Activated CD8-positive, alpha-beta memory T cell treated with anti-CD3 and anti-CD28 coated beads for 36 hours (primary cell): Measurements from ENCODE around the gene RND2. TPM values are rescaled to one million over a fixed set of nuclear protein-coding genes. Genes with fewer than 3 reads are reported as not detected.
"Not testable (repeated sequence)": the region's sequence is repeated elsewhere in the genome, so short reads cannot be mapped to it uniquely, and the experiment has no call there.

ENCODE experiments used
- CTCF ChIA-PET: fragments of 350-600 bp; sonication (Branson Sonifier 250); formaldehyde crosslinking; loops from one replicate; lab custom pipeline; 2021; ENCODE audit warnings: antibody characterized with exemption; lab: Charles Lee
- POLR2A ChIA-PET: fragments of 350-600 bp; sonication (Branson Sonifier 250); formaldehyde crosslinking; loops from one replicate; lab custom pipeline; 2021; ENCODE audit warnings: antibody characterized with exemption; lab: Charles Lee
- total RNA-seq, 2 experiments: library from RNA; stranded (reverse); gene quantifications; one replicate each; pipeline ENCODE4 v1.2.3, GENCODE V29; 2021

RND2 gene, protein sequence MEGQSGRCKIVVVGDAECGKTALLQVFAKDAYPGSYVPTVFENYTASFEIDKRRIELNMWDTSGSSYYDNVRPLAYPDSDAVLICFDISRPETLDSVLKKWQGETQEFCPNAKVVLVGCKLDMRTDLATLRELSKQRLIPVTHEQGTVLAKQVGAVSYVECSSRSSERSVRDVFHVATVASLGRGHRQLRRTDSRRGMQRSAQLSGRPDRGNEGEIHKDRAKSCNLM
- under 1 TPM; 0.06 TPM for total RNA-seq

- ChIA-PET POLR2A (interaction anchor here (0.5 to 4.0 kb wide), 7 partner anchors 13 to 343 kb away, joined by 3 to 24 read pairs (median 5); partner anchors contain the start of genes BRCA1 and RPL27), CTCF (interaction anchor here (0.6 to 1.2 kb wide), 5 partner anchors 20 to 315 kb away, joined by 3 read pairs; partner anchors contain the start of gene RPL27)
Observed at GRCh38 chr17:43024407-43025289, at the start of gene RND2. RND2 (plus strand) TSS chr17:43025231; CDS start chr17:43025348, 117 bp downstream.

DNA sequence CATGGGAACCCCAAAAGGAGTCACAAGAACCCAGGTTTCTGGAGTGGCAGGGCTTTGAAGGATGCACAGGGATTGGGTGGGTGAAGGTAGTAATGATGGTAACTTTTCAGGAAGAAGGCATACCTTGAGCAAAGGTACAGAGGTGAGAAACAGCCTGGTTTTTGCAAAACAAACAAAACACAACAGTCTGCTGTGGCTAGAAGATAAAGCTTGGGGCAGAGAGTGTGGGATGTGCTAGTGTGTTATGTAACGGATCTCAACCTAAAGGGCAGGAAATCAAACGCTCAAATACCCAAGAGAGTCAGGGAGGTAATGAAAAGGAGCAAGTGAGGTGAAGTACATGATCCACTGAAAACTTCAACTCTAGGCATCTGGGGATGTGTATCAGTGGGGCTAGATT is 49.8 kb upstream of the RND2 start:
- POLR2A ChIA-PET, result no interaction called here
- CTCF ChIA-PET, result interaction anchor here (0.6 to 1.2 kb wide), 3 partner anchors 23 to 1345 kb away, joined by 3 to 6 read pairs (median 4); partner anchors contain the start of gene RPL27

- POLR2A ChIA-PET, result not testable (repeated sequence)
- CTCF ChIA-PET, result interaction anchor here (1.2 kb wide), 1 partner anchor 22 kb away, joined by 3 read pairs; the partner anchor contains the start of gene RPL27
Observed at GRCh38 chr17:42975701-42976100, 49.3 kb upstream of the RND2 start.

GRCh38 chr17:42979511-42980273 is 45.3 kb upstream of the RND2 start, which contains the start of gene PTGES3L:
PTGES3L (minus strand) TSS chr17:42980080; CDS start chr17:42980053, 27 bp downstream.
- ChIA-PET POLR2A (no interaction called here), CTCF (interaction anchor here (1.0 to 1.3 kb wide), 2 partner anchors 18 to 216 kb away, joined by 3 read pairs; partner anchors contain the start of gene RPL27)

DNA sequence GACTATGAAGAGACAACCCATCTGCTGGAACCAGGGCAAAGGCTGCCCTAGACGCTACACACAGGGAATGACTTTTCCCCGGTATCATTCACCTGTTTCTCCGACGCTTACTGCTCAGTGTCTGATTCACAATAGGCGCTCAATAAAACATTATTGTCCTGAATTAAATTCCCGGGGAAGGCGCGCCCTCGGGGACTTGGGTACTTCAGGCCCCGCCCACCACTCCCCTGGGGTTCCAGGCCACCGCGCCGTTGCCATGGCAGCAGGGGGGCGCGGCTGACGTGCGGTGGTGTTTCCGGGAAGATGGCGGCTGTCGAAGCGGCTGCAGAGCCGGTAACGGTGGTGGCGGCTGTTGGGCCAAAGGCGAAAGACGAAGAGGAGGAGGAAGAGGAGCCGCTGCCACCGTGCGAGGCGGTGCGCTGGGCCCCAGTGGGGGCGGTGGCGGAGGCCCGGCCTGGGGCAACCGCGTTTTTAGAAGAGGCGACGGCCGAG is 44.7 kb upstream of the RND2 start, which contains the start of gene RUNDC1:
TSS of gene RUNDC1 (plus strand) at position 292 of the 492 bp plus-strand sequence. CDS start at position 304, 12 bp downstream.
- ChIA-PET CTCF (interaction anchor here (0.7 to 1.0 kb wide), 2 partner anchors 17 to 18 kb away, joined by 3 read pairs; partner anchors contain the start of gene RPL27), POLR2A (interaction anchor here (1.0 kb wide), 1 partner anchor 18 kb away, joined by 9 read pairs; the partner anchor contains the start of gene RPL27)

GRCh38 chr17:42980766-42981397 is 44.1 kb upstream of the RND2 start:
- CTCF ChIA-PET, result interaction anchor here (0.7 kb wide), 1 partner anchor 17 kb away, joined by 3 read pairs; the partner anchor contains the start of gene RPL27

DNA sequence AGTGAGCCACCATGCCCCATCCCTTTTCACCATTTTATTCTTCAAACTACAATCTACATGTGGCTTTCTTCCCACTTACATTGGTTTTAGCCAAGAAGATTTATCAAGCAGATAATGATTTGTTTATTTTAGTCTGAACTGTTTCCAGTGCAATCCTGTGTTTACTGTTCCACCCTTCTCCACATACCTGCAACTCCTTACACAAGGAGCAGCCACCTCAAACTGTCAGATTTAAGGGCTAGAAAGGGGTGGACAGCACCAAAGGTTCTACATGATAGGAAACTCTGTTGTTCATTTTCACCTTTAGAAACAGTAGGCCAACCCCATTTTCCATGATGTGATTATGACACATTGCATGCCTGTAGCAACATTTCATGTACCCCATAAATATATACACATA is 42.8 kb upstream of the RND2 start:
- ChIA-PET CTCF (interaction anchor here (1.1 kb wide), 1 partner anchor 16 kb away, joined by 3 read pairs; the partner anchor contains the start of gene RPL27), POLR2A (no interaction called here)

More at GRCh38 chr17:42980766-42981397, 44.1 kb upstream of the RND2 start:
- POLR2A ChIA-PET, result interaction anchor here (1.0 kb wide), 1 partner anchor 17 kb away, joined by 9 read pairs; the partner anchor contains the start of gene RPL27

DNA sequence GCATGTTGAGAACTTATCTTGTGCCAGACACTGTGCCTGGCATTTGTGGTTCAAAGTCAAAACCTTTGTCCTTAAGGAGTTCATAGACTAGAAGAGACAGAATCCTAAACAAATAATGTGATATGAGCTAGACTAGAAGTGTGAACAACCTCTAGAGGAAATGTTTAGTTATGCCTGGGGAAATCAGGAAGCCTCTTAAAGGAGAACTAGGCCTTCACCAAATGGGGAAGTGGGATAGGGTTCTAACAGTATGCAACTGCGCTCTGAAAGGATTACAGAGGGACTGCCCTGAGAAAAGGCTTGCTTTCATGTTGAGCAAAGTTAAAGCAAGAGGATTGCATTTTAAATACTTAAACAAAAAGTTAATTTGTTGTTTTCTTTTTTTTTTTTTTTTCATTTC is 39.8 kb upstream of the RND2 start:
- CTCF ChIA-PET, result interaction anchor here (0.6 kb wide), 1 partner anchor 407 kb away, joined by 3 read pairs; no protein-coding TSS in a partner anchor
- POLR2A ChIA-PET, result no interaction called here

DNA sequence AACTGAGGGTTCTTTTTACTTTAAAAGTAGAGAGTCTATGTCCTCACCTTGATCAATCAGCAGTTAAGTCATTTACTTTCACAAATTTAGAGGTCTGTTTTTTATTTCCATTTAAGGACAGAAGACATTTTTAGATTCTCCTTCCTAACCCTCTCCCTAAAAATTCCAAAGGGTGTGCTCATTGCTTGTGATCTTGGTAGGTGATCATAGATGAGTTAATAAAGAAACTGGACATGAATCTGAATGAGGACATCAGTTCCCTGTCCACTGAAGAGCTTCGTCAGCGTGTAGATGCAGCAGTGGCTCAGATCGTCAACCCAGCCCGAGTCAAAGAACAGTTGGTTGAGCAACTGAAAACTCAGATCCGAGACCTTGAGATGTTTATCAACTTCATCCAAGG is 35.9 kb upstream of the RND2 start:
- POLR2A ChIA-PET, result no interaction called here

GRCh38 chr17:42989726-42990652 is 35.0 kb upstream of the RND2 start:
- ChIA-PET POLR2A (no interaction called here), CTCF (no interaction called here)

More for the DNA sequence above, 35.9 kb upstream of the RND2 start:
- CTCF ChIA-PET, result no interaction called here

DNA sequence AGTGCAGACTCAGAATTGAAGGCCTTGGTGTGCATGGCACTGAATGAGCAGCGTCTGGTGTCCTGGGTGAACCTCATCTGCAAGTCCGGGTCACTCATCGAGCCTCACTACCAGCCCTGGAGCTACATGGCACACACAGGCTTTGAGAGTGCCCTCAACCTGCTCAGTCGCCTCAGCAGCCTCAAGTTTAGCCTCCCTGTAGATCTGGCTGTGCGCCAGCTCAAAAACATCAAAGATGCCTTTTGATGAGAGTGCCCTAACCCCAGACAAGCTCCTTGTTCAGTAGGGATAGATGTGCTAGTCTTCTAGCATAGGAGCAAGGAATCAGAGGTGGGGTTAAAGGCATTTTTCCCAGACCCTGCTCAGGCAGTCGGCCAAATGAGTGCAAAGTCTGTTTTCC is 33.6 kb upstream of the RND2 start:
- POLR2A ChIA-PET, result no interaction called here
- CTCF ChIA-PET, result no interaction called here

- CTCF ChIA-PET, result no interaction called here
- POLR2A ChIA-PET, result no interaction called here
Observed at GRCh38 chr17:42992872-42993271, 32.2 kb upstream of the RND2 start.

DNA sequence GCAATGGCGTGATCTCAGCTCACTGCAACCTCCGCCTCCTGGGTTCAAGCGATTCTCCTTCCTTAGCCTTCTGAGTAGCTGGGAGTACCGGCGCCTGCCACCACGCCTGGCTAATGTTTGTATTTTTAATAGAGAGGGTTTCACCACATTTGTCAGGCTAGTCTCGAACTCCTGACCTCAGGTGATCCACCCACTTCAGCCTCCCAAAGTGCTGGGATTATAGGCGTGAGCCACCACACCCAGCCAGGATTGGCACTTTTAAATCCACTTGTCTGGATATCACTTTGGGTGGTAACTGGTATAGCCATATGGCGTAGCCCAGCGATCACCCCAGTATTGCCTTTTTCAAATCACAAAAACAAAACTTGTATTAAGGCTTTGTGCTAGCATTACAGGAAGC is 31.1 kb upstream of the RND2 start:
- POLR2A ChIA-PET, CTCF ChIA-PET: not testable (repeated sequence)

GRCh38 chr17:42997390-42997983 is 27.5 kb upstream of the RND2 start:
- CTCF ChIA-PET, result interaction anchor here (0.6 to 1.8 kb wide), 15 partner anchors 9 to 736 kb away, joined by 3 to 8 read pairs (median 4); partner anchors contain the start of genes IFI35, PSME3, PTGES3L and RUNDC1
- POLR2A ChIA-PET, result interaction anchor here (0.5 to 2.3 kb wide), 15 partner anchors 9 to 364 kb away, joined by 3 to 24 read pairs (median 5); partner anchors contain the start of genes BECN1, BRCA1, CNTD1 and COA3

DNA sequence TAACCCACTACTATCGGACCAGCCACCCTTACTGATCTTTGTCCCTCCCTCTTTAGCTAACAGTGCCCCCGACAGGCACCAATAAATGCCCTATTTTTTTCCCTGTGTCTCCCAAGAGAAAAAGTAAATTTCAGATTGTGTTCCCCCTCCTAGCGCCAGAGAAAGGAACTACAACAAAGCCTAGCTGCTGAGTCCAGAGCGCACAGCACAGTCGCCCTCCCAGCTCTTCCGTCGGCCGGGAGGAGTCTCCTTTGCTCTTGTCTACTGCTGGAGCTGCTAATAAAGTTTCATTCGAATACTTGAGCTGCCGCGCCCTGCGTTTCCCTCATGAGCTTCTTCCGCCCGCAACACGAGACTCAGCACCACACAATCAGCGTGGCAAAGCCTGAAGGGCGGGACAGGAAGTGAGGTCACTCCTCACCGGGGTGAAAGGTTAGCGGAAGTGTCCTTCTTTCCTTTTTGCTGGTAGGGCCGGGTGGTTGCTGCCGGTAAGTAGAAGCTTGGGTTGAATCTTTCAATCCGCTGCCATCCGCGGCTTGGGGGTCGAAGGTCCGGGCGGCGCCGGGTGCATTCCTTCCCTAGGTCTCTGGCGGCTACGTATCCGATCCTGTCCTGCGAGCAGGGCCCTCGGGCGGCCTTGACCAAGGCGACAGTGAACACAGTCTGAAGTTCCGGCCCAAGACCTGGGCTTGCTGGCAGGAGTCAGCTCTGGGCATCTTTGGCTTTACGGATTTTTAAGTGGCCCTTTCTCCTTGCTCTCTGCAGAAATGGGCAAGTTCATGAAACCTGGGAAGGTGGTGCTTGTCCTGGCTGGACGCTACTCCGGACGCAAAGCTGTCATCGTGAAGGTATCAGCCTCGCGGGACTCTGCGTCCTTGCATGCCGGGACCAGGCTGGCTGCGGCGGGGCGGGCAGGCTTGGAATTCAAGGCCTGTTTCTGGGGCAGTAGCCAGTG is 26.8 kb upstream of the RND2 start, which contains the start of gene RPL27:
TSS of gene RPL27 (plus strand) at position 436 of the 955 bp plus-strand sequence. CDS start at position 768, 332 bp downstream.
- CTCF ChIA-PET, result interaction anchor here (0.6 to 1.8 kb wide), 14 partner anchors 9 to 272 kb away, joined by 3 to 8 read pairs (median 4); partner anchors contain the start of genes IFI35, PSME3, PTGES3L and RUNDC1
- POLR2A ChIA-PET, result interaction anchor here (0.5 to 2.3 kb wide), 18 partner anchors 9 to 439 kb away, joined by 3 to 24 read pairs (median 4); partner anchors contain the start of genes BECN1, BRCA1, CNTD1 and COA3
